HepG2 (cell line): ENCODE measurements around the gene KLF6.

Experiments
- CREB1 ChIP-seq, 2 experiments: fragments of 450-650 bp in 1 of 2; IDR thresholded peaks; 2 replicates each; pipeline ENCODE4 v1.6.1; 2016 to 2017; ENCODE audit warnings: control low read depth in 1 of 2, mild to moderate bottlenecking in 1 of 2, missing compliant biosample characterization in 1 of 2, missing genetic modification characterization in 1 of 2
- EP300 ChIP-seq, 3 experiments: sonication (generic) in 1 of 3; formaldehyde crosslinking in 1 of 3; IDR thresholded peaks; 2 replicates each; pipeline versions ENCODE4 v1.5.1 to v1.6.1; 2011 to 2020; ENCODE audit warnings: low read depth in 2 of 3, low read length in 2 of 3, borderline replicate concordance in 1 of 3, improper control_type of control experiment in 1 of 3, mild to moderate bottlenecking in 1 of 3, missing genetic modification reagents in 1 of 3, moderate library complexity in 1 of 3
- MEIS2 ChIP-seq: sonication (generic); formaldehyde crosslinking; IDR thresholded peaks from 2 replicates; pipeline ENCODE4 v1.9.0; 2021; ENCODE audit warnings: mild to moderate bottlenecking, missing genetic modification reagents
- NFYB ChIP-seq: sonication (generic); formaldehyde crosslinking; IDR thresholded peaks from 2 replicates; pipeline ENCODE4 v1.4.0; 2020; ENCODE audit warnings: missing genetic modification reagents
- PHF20 ChIP-seq: sonication (generic); formaldehyde crosslinking; IDR thresholded peaks from 2 replicates; pipeline ENCODE4 v1.5.0; 2020; ENCODE audit warnings: mild to moderate bottlenecking, missing genetic modification reagents
- SP1 ChIP-seq, 2 experiments: fragments of 450-650 bp in 1 of 2; sonication (generic) in 1 of 2; formaldehyde crosslinking in 1 of 2; IDR thresholded peaks; 2 replicates each; pipeline versions ENCODE4 v1.4.0 to v1.6.1; 2016 to 2020; ENCODE audit warnings: missing genetic modification reagents in 1 of 2
- ZNF263 ChIP-seq: sonication (generic); formaldehyde crosslinking; IDR thresholded peaks from 2 replicates; pipeline ENCODE4 v1.4.0; 2020; ENCODE audit warnings: missing genetic modification reagents
- ZNF589 ChIP-seq: sonication (generic); formaldehyde crosslinking; conservative IDR thresholded peaks from 2 replicates; pipeline ENCODE4 v1.8.0; 2022; ENCODE audit warnings: mild to moderate bottlenecking, moderate library complexity, missing genetic modification reagents
- TF ChIP-seq, protein P1 (sequence below): sonication (generic); formaldehyde crosslinking; conservative IDR thresholded peaks from 2 replicates; pipeline ENCODE4 v1.8.0; 2022; ENCODE audit warnings: mild to moderate bottlenecking, moderate library complexity, missing genetic modification reagents

DNA sequence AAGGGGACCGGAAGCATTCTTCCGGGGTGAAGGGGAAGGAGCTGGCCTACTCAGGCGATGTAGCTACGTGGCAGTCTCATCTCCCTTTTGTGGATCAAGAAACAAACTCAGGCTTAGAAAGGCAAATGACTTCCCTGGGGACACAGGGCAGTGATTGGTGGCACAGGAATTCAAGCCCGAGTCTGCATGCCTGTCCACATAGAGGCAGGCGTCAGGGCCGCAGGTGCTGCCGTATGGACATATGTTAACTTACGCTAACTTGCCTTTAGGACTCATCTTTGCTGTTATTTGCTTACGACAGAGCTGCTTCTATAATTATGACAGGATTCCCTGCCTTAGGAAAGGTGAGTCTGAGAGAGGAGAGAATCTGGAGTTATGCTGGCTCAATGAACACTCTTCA is 42.3 kb upstream of the KLF6 start:
- no peak for TF ChIP-seq ZNF589
- TF ChIP-seq SP1 (IDR thresholded peaks at IDR 0.05), result no peak
- TF ChIP-seq SP1 (CRISPR knock-in tag; IDR thresholded peaks at IDR 0.05), result no peak
- TF ChIP-seq MEIS2 (CRISPR knock-in tag), result no peak
- no peak for TF ChIP-seq CREB1 (IDR thresholded peaks at IDR 0.05)
- no peak for TF ChIP-seq CREB1 (CRISPR knock-in tag; IDR thresholded peaks at IDR 0.05)
- no peak for TF ChIP-seq NFYB (CRISPR knock-in tag)
- TF ChIP-seq ZNF263 (CRISPR knock-in tag), result no peak
- TF ChIP-seq, protein P1, sequence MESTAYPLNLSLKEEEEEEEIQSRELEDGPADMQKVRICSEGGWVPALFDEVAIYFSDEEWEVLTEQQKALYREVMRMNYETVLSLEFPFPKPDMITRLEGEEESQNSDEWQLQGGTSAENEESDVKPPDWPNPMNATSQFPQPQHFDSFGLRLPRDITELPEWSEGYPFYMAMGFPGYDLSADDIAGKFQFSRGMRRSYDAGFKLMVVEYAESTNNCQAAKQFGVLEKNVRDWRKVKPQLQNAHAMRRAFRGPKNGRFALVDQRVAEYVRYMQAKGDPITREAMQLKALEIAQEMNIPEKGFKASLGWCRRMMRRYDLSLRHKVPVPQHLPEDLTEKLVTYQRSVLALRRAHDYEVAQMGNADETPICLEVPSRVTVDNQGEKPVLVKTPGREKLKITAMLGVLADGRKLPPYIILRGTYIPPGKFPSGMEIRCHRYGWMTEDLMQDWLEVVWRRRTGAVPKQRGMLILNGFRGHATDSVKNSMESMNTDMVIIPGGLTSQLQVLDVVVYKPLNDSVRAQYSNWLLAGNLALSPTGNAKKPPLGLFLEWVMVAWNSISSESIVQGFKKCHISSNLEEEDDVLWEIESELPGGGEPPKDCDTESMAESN (CRISPR knock-in tag), result no peak
- no peak for TF ChIP-seq EP300 (IDR thresholded peaks at IDR 0.05; ENCODE audit: low read depth in 2 of 2, low read length in 2 of 2)
- TF ChIP-seq EP300 (CRISPR knock-in tag; IDR thresholded peaks at IDR 0.05; ENCODE audit: borderline replicate concordance), result no peak
- TF ChIP-seq PHF20 (CRISPR knock-in tag), result no peak
